IPS DF 19.7 (cell line): ENCODE results near the gene C10orf90.

Experiments
- DNase-seq: peaks from one replicate; pipeline ENCODE4 v3.0.0-alpha.2; 2013; ENCODE audit warnings: low read depth, low spot score

C10orf90 gene

GRCh38 chr10:126425032-126425431 is 245.5 kb downstream of the C10orf90 start:
- no peak for DNase-seq

GRCh38 chr10:126423732-126424491 is 246.6 kb downstream of the C10orf90 start:
- DNase-seq: no peak

GRCh38 chr10:126422567-126422966 is 247.9 kb downstream of the C10orf90 start:
- no peak for DNase-seq

GRCh38 chr10:126421756-126422256 is 248.7 kb downstream of the C10orf90 start:
- no peak for DNase-seq

- DNase-seq: no peak
Measured at GRCh38 chr10:126420567-126421300, 249.8 kb downstream of the C10orf90 start.

GRCh38 chr10:126417220-126417825 is 253.2 kb downstream of the C10orf90 start:
- DNase-seq: no peak

GRCh38 chr10:126409821-126410220 is 260.7 kb downstream of the C10orf90 start:
- DNase-seq: no peak

- no peak for DNase-seq
Measured at GRCh38 chr10:126408953-126409641, 261.4 kb downstream of the C10orf90 start.

GRCh38 chr10:126407831-126408230 is 262.7 kb downstream of the C10orf90 start:
- DNase-seq: no peak

- DNase-seq: no peak
Measured at GRCh38 chr10:126405239-126405775, 265.2 kb downstream of the C10orf90 start.

- DNase-seq: no peak
Measured at GRCh38 chr10:126402721-126403695, 267.5 kb downstream of the C10orf90 start.

- no peak for DNase-seq
Measured at GRCh38 chr10:126400641-126401040, 269.9 kb downstream of the C10orf90 start.

GRCh38 chr10:126398924-126399323 is 271.6 kb downstream of the C10orf90 start:
- DNase-seq: no peak

GRCh38 chr10:126398383-126398743 is 272.1 kb downstream of the C10orf90 start:
- DNase-seq: no peak

- no peak for DNase-seq
Measured at GRCh38 chr10:126397640-126398382, 272.7 kb downstream of the C10orf90 start.

GRCh38 chr10:126397156-126397555 is 273.3 kb downstream of the C10orf90 start:
- DNase-seq: no peak

GRCh38 chr10:126394948-126395347 is 275.5 kb downstream of the C10orf90 start:
- no peak for DNase-seq

GRCh38 chr10:126393076-126393475 is 277.4 kb downstream of the C10orf90 start:
- no peak for DNase-seq

GRCh38 chr10:126392469-126392868 is 278.0 kb downstream of the C10orf90 start:
- DNase-seq: no peak

GRCh38 chr10:126392068-126392467 is 278.4 kb downstream of the C10orf90 start:
- DNase-seq: no peak
